GM23248 (cell line): ENCODE measurements around the gene PARD3B.

Source experiments
- EZH2 ChIP-seq: fragments of 200-600 bp; sonication (generic); IDR thresholded peaks from 2 replicates; pipeline ENCODE4 v1.6.1; 2018; ENCODE audit warnings: antibody characterized with exemption, mild to moderate bottlenecking; ENCODE audit not compliant: insufficient read depth, poor library complexity, severe bottlenecking
- EZH2phosphoT487 ChIP-seq: fragments of 200-600 bp; sonication (generic); IDR thresholded peaks from 2 replicates; pipeline ENCODE4 v1.6.1; 2018; ENCODE audit warnings: antibody characterized with exemption, moderate library complexity, mild to moderate bottlenecking, low read depth; ENCODE audit not compliant: insufficient read depth

DNA sequence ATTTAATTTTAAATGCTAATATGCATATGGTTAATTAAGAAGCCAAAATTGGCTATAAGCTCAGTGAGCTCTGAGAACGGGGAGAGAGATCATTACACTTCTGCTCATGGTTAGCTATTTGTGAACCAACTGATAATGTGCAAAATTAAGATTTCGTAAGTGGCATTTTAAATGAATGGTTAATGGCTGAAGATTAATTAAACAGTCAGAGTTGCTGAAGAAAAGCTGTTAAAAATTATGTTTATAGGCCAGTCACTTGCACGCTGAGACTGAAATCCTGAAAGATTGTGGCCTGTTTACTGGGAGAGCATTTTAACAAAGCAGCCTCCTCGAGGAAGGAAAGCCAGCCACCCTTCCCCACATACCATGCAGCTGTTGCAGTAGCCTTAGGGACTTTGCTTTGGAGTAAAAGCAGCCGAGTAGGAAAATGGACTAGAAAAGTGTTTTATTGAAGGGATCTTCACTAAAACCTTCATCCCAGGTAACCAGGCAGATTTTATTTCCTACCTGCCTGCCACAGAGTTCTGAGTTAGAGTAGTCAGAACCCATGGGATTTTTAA is 918.3 kb downstream of the PARD3B start:
- TF ChIP-seq EZH2 (no peak), EZH2phosphoT487 (no peak)
